ENCODE data around the gene PPP2R2C.

DNA sequence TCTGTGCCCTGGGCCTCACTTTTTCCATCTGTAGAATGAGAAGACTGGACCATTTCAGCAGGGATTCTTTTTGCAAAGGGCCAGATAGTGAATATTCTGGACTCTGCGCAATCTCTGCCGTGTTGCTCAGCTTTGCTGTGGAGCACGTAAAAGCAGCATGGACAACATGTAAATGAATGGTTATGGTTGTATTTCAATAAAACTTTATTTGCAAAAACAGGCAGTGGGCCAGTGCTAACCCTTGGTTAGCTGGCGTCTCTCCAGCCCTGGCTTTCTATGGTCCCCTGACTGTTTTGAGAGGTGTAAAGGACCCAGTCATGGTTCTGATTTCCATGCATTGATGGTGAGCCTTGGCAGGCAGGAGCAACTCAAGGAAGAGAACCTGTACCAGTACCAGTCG is 184.1 kb downstream of the PPP2R2C start:
- no peak for TF ChIP-seq EZH2 (IDR thresholded peaks at IDR 0.05; ENCODE audit: borderline replicate concordance, low read length)
- TF ChIP-seq, protein P1, sequence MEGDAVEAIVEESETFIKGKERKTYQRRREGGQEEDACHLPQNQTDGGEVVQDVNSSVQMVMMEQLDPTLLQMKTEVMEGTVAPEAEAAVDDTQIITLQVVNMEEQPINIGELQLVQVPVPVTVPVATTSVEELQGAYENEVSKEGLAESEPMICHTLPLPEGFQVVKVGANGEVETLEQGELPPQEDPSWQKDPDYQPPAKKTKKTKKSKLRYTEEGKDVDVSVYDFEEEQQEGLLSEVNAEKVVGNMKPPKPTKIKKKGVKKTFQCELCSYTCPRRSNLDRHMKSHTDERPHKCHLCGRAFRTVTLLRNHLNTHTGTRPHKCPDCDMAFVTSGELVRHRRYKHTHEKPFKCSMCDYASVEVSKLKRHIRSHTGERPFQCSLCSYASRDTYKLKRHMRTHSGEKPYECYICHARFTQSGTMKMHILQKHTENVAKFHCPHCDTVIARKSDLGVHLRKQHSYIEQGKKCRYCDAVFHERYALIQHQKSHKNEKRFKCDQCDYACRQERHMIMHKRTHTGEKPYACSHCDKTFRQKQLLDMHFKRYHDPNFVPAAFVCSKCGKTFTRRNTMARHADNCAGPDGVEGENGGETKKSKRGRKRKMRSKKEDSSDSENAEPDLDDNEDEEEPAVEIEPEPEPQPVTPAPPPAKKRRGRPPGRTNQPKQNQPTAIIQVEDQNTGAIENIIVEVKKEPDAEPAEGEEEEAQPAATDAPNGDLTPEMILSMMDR (conservative IDR thresholded peaks at IDR 0.05 in 1 of 2, IDR thresholded peaks at IDR 0.05 in 1 of 2; ENCODE audit: extremely low read depth in 1 of 2, insufficient read depth in 1 of 2, low read depth in 1 of 2, low read length in 2 of 2): no peak

Measured in mammary epithelial cell (primary cell).